Eye (tissue), 1 donor: Measurements from ENCODE around the gene C11orf21.
A peak's percentile ranks its signal among the peaks of the same experiment; 100 is the strongest.

ENCODE experiments used
- DNase-seq: peaks from one replicate; pipeline ENCODE4 v3.0.0-alpha.2; 2015

C11orf21 gene

DNA sequence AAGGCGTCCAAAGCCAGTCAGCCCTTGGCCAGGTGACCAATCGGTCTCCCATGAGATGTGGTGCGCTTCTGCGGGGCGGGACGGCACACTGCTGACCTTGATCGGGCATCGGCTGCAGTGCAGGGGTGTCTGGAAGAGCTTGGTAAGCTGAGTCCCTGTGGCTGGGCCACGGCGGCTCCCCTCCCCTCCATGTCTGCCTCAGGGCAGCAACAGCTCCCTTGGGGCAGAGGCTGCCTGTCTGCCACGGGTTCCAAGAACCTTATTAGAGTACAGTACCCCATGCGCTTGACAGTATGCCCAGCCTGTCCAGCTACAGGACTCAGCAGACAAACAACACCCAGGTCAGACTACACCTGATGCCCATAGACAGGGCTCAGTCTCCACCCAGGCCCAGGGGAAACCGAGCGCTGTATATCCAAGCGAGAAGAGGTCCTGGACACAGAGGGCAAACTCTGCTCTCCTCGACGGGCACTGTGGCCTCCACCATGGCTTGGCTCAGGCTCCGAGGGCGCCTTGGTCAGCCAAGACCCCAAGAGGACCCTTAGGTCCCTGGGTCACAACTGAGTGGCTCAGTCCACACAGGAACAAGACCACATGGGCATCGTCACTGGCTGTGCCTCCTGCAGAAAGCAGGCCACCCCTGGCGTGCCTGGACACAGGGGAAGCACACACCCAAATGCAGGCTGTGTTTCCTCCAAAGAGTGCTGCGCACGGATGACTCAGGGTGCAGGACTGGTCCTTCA is 19.0 kb upstream of the C11orf21 start:
- DNase-seq, result no peak

DNA sequence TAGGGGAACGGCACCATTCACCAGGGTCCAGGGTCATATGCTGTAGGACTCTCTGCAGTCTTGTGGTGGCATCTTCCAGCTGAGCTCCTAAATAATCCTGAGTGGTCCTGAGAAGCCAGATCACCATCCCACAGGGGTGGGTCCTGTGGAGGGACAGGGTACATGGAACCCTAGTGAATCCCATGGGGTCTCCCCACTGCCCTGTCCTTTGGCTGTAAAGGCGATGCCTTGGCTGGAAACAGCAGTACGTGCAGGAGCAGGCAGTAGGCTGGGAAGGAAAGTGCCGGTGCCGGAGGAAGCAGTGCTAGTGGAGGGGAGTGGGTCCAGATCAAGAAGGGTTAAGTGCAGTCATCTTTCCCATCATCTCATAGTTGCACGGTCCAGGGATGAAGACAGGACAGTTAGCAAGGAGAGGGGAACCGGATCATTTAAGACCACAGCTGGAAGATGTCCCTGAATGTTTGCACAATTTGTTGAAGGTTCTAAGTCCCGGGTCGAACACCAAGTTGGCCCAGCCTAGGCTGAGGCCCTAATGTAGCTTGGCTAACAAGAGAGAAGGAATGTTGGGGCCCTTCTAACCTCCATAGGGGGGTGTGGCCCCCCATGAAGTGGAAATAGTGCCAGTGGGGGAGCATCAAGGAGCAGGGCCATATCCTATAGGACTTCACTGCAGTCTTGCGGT is 18.2 kb upstream of the C11orf21 start:
- no peak for DNase-seq

DNA sequence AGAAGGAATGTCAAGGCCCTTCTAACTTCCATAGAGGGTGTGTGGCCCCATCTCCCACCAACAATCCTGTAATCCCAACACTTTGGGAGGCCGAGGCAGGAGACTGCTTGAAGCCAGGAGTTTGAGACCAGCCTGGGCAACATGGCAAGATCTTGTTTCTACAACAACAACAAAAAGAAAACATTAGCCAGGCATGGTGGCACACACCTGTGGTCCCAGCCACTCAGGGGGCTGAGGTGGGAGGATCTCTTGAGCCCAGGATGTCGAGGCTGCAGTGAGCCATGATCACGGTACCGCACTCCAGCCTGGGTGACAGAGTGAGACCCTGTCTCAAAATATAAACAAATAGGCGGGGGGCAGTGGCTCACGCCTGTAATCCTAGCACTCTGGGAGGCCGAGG is 17.0 kb upstream of the C11orf21 start:
- DNase-seq, result no peak

DNA sequence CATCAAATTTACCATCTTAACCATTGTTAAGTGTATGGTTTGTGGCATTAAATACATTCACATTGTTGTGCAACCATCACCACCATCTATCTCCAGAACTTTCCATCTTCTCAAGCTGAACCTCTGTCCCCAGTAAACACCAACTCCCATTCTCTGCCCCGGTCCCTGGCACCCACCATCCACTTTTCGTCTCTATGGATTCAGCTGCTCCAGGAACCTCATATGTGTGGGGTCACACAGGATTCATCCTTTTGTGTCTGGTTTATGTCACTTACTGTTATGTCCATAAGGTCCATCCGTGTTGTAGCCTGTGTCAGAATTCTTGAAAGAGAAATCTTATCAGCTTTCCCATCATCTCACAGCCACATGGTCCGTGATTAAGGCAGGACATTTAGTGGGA is 16.4 kb upstream of the C11orf21 start:
- DNase-seq, result no peak

DNA sequence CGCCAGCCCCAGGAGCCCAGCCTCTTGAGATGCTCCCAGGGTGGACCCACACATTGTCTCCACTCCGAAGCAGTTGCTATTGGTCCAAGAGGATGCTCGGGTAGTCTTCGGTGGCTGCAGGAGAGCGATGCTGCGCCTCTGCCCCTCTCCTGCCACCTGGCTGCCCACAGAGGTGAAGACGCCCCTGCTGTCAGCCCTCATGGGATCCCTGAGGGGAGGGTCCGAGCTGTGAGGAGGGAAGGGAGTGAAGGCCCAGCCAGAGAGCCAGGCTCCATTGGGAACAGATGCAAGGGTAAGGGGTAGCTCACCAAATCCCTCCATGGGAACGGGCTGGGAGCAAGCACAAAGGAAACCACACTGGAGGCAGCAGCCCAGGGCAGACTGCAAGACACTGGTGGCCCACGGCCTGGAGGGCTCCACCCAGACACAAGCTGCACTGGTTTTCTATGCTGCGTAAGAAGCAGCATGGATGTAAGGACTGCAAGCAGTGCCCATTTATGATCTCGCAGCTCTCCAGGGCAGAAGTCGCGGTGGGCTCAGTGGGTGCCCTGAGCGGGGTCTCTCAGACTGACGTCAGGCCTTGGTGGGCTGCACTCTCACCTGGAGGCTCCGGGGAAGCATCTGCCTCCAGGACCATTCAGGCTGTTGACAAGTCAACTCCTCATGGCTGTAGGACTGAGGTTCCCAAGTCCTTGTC is 15.8 kb upstream of the C11orf21 start:
- DNase-seq, result no peak

DNA sequence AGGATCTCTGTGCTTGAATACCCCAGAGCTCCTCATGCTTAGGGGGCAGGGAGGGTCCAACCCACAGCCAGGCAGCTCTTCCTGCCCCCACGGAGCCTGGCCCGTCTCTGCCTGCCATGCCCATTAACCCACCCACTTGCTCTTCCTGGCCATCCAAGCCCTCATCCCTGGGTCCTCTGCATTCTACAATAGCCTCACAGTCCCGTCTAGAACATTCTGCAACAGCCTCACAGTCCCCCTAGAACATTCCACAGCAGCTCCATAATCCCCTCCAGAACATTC is 15.2 kb upstream of the C11orf21 start:
- DNase-seq, result no peak

DNA sequence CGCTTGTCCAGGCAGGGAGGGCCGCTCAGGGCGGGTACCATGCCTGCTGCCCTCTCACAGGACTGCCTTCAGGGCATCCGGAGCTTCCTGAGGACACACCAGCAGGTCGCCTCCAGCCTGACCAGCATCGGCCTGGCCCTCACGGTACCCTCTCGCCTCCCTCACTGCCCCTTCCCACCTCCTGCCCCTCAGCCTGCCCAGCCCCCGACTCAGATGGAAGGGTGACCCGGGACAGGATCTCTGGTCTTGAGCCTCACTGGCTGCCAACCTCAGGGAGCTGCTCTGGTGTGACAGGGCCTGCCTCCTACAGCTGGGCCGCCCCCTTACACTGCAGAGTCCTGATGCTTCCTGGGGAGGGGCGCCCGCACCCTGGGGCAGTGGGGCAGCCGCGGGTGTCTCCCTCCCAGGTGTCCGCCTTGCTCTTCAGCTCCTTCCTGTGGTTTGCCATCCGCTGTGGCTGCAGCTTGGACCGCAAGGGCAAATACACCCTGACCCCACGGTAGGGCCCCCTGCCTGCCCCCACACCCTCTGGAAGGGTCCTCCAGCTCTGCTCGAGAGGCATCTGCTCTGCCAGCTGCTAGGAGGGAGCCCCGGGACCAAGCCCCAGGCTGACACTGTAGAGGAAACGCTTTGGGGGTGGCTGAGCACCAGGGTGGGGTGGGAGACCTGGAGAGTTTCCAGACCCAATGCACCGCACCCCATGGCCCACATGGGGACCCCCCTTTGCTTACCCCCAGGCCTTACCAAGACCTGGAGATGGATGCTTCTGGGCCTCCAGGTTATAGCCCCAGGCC is 14.6 kb upstream of the C11orf21 start:
- no peak for DNase-seq

DNA sequence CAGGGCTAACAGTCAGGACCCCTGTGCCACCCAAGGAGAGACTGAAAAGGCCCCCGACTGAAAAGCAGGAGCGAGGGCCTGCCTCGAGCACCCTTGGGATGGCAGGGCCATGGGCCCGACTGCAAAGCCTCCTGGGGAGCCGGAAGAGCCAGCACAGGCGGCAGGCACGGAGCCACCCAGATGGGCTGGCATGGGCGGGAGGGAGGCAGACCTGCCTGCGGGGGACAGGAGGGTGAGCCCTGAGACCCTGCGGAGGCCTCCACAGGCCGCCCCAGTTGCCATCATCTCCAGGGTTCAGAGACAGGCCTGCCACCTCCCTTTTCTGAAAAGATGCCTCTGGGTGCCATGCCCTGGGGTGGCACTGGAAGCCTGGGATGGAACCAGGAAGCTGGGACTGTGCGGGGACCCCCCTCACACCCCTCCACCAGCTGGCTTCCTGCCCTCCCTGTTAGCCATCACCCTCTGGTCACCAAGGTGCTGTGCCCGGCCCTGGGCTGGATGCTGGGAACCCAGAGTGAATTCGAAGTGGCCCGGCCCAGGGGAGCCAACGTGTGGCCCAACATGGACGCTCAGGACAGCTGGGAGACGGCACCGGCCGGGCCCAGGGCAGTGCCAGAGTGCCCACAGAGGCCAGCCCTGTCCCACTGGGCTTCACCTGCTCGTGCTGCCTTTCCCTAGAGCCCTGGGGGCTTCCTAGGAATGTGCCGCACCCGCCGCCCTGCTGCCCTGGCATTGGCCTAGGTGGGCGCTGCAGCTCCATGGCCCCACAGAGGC is 13.9 kb upstream of the C11orf21 start:
- no peak for DNase-seq

DNA sequence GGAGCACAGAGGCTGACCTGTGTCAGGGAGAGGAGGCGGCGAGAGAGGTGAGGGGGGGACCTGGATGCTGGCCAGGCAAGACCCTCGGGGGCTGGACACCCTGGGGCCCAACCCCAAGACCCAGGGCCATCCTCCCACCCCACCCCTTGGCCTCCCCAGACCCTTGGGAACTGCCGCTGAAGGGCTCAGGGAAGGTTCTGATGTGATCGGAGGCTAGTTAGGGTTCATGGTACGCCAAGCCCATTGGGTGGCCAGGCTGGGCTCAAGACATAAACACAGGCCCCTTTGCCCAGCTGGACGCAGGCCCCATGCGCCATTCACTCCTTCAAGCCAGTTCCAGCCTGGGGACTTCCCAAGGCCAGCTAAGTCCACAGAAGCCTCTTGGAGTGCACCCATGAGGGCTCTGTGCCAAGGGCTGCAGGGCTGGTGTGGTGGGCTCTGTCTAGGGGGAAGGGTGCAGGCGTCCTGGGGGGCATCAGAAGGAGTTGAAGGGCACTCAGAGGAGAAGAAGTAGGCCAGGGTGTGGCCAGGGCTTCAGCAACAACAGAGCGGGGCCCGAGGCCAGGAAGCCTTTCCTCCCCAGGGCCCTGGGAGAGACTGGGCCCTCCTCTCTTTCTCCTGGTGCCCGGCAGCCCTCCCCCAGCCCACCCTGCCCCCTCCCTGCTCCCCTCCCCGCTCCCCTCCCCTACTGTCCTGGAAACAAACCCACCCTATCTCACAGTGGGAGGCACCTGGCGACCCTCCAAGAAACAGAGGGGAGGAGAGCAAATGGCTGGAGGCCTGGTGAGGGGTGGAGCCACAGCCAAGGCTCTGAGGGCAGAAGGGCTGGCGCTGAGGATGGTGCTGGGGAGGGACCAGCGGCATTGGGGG is 13.0 kb upstream of the C11orf21 start:
- peak; percentile 89 for DNase-seq

DNA sequence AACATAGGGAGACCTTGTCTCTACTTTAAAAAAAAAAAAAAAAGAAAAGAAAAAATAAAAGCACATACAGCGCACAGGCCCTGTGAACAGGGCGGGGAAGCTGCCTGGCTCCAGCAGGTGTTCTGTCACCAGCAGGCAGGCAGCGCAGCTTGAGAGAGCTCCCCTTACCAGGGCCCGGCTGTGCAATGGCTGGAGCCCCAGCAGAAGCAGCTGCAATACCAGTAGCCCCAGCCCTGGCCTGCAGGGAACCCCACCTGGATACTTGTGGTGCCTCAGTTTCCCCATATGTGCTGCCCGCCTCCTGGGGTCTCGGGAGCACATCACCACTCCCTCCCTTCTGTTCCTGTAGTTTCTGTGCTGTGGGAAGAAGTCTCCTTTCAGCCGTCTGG is 12.4 kb upstream of the C11orf21 start:
- DNase-seq, result no peak

DNA sequence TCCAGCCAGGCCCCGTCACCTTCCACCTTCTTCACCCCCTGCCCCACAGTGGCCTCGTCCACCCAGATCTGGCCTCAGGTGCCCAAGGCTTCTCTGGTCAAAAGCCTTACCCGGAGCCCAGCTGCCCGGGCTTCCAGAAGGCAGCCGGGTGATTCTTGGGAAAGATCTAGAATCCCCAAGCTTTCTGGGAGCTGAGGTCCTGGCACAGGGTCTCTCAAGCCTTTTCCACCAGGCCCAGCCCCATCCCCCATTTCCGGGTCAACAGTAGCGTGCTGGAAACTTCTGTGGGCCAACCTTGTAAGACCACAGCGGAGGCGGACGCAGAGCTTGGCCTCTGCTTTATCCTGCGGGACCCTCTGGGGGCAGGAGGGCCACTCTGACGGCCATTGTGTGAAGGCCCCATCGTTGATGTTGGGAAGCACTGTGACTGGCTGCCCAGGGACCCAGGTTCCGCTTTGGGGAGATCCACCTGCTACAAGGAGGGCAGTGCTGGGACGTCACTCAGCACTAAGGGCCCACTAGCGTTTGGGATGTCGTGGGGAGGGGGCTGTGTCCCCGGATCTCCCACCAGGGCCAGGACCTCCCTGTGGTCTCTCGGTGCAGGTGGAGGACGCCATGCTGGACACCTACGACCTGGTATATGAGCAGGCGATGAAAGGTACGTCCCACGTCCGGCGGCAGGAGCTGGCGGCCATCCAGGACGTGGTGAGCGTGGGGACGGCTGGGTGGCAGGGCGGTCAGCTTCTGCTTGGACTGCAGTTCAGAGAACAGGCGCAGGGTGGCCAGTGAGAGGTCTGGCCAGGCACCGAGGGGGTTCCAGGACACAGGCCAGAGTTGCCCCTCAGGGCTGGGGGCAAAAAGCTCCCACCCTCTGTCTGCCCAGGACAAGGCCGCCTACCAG is 11.6 kb upstream of the C11orf21 start:
- no peak for DNase-seq

DNA sequence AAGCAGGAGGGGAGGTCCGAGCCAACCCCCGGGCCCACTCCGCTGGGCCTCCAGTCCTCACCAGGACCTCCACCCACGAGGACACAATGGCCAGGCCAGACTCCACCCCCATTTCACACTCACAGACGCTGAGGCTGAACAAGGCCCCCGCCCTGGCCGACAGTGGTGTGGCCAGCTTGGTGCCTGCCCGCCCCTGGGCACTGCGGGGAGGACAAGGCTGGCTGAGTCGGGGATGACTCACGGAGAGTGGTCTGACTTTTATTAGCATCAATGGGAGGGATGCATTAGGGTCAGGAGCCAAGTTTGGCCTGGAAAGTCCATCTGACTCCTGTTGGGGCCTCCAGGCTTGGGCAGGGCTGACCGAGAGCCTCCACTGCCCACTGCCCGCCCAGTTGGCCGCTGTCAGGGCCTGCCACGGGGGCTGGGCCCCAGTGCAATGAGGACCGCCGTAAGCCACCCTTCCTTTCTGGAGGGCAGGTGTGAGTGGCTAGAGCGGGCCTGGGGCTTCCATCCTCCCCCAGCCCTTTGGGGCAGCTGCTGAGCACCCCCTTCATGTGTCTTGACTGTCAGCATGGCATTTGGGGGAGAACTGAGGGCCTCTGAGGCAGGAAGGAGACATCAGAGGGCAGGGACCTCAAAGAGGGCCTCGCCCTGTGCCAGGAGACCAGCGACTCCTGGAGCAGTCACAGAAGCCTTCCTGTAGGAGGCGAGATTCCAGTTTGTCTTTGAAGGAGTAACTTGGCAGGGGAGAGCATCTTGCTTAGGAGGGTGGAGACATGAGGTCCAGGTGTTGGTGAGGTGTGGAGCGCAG is 10.7 kb upstream of the C11orf21 start:
- DNase-seq, result no peak

DNA sequence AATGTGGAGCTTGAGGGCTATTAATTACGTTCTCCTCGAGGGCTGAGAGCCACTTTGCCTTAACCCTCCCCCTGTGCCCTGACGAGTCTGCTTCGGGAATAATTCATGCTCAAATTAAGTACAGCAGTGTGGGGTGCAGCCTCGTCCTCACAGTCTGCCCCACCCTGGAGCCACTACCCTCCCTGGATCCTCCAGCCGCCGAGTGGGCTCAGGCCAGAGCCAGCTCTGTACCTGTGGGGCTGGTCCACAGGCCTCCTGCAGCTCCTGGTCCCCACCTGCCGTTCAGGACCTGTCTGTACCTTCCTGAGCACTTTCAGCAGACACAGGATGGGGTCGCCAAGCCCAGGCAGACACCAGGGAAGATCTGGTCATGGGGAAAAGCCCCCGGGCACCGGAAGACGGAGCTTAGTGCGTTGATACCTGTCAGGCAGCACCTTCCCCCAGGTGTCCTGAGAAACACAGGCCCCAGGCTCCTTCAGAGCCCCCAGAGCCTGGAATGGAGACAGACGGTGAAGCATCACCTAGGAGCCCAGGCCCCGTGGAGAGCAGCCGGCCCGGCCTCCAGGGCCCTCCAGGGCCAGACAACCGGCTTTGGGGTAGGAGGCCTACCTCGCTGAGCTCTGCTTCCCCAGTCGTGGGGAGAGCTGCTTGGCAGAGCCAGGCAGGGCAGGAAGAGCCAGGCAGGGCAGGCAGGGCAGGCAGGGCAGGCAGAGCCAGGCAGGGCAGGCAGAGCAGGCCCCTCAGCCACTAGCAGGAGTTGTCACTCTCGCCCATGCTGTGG is 9.8 kb upstream of the C11orf21 start:
- DNase-seq, result no peak

DNA sequence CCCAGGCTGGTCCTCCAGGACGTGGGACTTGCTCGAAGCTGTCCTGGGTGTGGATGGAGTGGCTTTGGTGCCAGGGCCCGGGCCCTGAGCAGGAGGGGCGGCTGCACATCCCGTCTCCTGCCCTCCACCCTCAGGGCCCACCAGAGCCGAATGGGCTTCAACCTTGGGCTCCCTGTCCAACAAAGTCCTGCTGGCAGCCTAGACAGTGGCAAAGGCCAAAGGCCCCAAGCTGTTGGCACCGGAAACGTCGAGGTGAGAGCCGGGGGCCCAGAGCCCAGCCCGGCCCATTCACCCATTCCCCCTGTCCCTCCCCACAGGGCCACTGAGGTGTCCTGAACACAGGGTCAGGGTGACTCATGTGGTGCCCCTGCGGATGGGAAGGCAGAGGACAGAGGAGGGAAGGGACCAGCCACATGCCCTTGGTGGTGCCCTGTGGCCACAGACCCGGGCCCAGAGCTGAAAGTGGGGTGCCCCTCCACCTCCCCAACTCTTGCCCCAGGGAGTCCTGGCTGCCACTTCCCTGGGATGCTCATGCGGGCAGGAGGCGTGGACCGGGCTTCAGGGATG is 9.2 kb upstream of the C11orf21 start:
- no peak for DNase-seq

DNA sequence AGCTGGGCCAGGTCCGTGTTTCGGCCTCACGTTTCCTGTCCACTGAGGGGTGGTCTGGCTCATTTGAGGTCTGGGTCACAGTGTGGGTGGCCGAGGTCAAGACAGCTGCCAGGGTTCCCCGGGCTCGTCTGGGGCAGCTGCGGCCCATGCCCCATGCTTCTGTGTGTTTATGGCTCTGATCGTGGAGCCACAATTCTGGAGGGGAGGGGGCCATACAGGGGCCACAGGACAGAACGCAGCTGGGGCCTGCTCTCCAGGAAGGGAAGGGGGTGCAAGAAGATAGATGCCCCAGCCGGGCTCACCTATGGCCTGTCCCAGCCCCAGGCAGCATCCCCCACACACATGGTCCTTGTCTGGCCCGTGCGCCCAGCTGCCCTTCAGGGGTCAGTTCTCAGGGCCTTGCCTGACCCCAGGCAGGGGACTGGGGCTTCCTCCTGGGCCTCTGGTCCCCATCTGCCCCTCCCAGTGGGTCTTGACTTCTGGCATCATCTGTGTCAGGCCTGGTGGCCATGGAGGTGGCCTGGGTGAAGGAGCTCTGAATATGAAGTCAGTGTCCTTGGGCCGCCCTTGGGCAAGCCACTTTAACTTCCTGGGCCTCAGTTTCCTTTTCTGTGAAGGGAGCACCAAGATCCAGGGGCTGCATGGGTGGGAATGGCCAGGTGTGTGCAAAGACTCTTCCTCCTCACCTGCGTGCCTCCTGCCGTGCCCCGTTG is 8.5 kb upstream of the C11orf21 start:
- DNase-seq, result no peak

DNA sequence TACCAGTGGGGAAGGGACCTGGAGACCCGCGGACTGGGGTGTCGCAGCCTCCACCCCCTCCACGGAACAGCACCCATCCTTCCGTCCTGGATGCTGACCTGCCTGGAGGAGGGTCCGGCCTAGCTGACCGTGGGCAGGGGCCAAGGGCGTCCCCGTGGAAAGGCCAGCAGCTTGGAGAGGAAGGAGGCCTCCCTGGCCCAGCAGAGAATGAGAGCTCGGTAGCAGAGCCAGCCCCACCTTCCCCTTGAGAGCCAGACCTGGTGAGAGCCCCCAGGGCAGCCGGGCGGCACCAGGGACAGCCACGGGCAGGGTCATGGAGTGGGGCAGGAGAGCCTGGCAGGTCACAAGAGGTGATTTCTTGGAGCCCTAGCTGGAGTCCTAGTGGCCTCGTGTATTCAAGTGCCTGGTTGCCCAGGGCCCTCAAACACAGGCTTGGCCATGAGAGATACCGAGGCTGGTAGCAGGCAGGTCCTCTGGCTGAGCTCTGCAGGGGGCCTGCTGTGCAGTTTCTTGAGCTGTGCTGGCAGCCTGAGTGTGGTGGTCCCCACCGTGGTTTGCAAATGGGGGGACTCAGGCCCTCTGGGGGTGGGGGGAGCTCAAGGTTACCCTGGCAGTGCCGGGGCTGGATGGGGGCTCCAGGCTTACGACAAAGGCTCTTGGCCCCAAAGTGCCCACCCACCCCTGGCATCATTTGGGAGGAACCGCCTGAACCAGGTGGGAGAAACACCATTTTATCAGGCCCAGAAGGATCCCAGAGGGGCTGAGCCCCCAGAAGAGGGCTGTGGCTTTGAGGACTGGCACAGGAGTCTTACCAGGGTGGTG is 7.7 kb upstream of the C11orf21 start:
- DNase-seq, result no peak

DNA sequence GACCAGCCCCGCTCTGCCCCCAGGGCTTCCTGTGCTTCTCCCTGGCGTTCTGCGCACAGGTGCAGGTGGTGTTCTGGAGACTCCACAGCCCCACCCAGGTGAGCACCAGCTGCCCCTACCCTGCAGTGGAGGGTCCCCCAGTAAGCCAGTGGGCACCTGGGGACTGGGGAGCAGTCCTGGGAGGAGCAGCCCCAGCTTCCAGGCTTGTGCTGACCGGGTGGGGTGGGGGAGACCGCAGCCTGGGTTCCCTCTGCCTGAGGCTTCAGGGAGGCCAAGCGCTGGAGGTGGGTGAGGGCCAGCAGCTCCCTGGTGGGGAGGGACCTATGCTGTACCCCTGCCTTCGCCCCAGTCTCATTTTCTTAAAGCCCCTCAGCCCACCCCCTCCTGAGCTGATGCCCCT is 7.0 kb upstream of the C11orf21 start:
- DNase-seq, result no peak
